Suprapubic skin (tissue), 4 donors: ENCODE data around the gene HNRNPA0. TPM values are rescaled to one million over a fixed set of nuclear protein-coding genes. Genes with fewer than 3 reads are reported as not detected.
"Not testable (repeated sequence)": the region's sequence is repeated elsewhere in the genome, so short reads cannot be mapped to it uniquely, and the experiment has no call there.

Source experiments
- DNase-seq, 2 donors: peaks; one replicate each; pipeline ENCODE4 v3.0.0-alpha.2; 2019; ENCODE audit warnings: low spot score in 2 of 2
- H3K27ac ChIP-seq: fragments of 200-600 bp; sonication (generic); one replicate; pipeline ENCODE4 v1.5.1; 2019
- H3K27me3 ChIP-seq: fragments of 200-600 bp; sonication (generic); one replicate; pipeline ENCODE4 v1.5.1; 2019
- H3K36me3 ChIP-seq: fragments of 200-600 bp; sonication (generic); one replicate; pipeline ENCODE4 v1.5.1; 2019
- H3K4me1 ChIP-seq: fragments of 200-600 bp; sonication (generic); one replicate; pipeline ENCODE4 v1.5.1; 2019
- H3K4me3 ChIP-seq: fragments of 200-600 bp; sonication (generic); one replicate; pipeline ENCODE4 v1.5.1; 2019; ENCODE audit warnings: mild to moderate bottlenecking
- H3K9me3 ChIP-seq: fragments of 200-600 bp; sonication (generic); one replicate; pipeline ENCODE4 v1.5.1; 2019
- CTCF ChIP-seq, 2 donors: fragments of 200-600 bp in 1 of 2; fragments of 450-650 bp in 1 of 2; sonication (generic) in 1 of 2; IDR thresholded peaks; one replicate each; pipeline ENCODE4 v1.5.1; 2016 to 2019; ENCODE audit warnings: antibody characterized with exemption in 2 of 2, mild to moderate bottlenecking in 1 of 2, moderate library complexity in 1 of 2
- EP300 ChIP-seq: sonication (generic); formaldehyde crosslinking; IDR thresholded peaks from one replicate; pipeline ENCODE4 v1.6.1; 2017; ENCODE audit warnings: antibody characterized with exemption
- POLR2A ChIP-seq, 2 donors: fragments of 450-650 bp; IDR thresholded peaks; one replicate each; pipeline ENCODE4 v1.6.1; 2017; ENCODE audit warnings: antibody characterized with exemption in 2 of 2, mild to moderate bottlenecking in 2 of 2, moderate library complexity in 2 of 2
- POLR2AphosphoS5 ChIP-seq, 3 donors: sonication (generic); formaldehyde crosslinking; IDR thresholded peaks; one replicate each; pipeline ENCODE4 v1.6.1; 2017; ENCODE audit warnings: antibody characterized with exemption in 3 of 3
- WGBS: methylation state at CpG from one replicate; pipeline ENCODE4 v1.1.5; 2018; 5-methylcytosine and 5-hydroxymethylcytosine counted together
- total RNA-seq, 4 donors: library from RNA; depleted of rRNA; stranded (reverse); fragments of >200 nt; gene quantifications; one replicate each; pipeline ENCODE4 v1.1.0, GENCODE V29; 2016

Gene HNRNPA0
- total RNA-seq, 4 donors from 2014 or later, result 7.6 to 9.8 (median 8.7) TPM

GRCh38 chr5:137782055-137782454 is 27.9 kb upstream of the HNRNPA0 start:
- Histone ChIP-seq H3K9me3 (no peaks in the 10 kb centered on the region), H3K36me3 (no peaks in the 10 kb centered on the region), H3K27me3 (no peaks in the 10 kb centered on the region), H3K27ac (no peak overlapping the region), H3K4me3 (no peak overlapping the region), H3K4me1 (no peaks in the 10 kb centered on the region)
- no peak for DNase-seq
- no peak for TF ChIP-seq EP300
- no peak for TF ChIP-seq POLR2AphosphoS5 (IDR thresholded peaks at IDR 0.05)
- no peak for TF ChIP-seq CTCF (IDR thresholded peaks at IDR 0.05)
- no peak for TF ChIP-seq POLR2A (IDR thresholded peaks at IDR 0.05)
- 96% methylated on average over 2 of the region's 2 CpGs for WGBS

- TF ChIP-seq EP300 (no peak), POLR2AphosphoS5 (IDR thresholded peaks at IDR 0.05) (no peak), CTCF (IDR thresholded peaks at IDR 0.05) (peak in 1 of 2 donors; percentile 66), POLR2A (IDR thresholded peaks at IDR 0.05) (no peak)
- H3K27ac ChIP-seq, result no peak overlapping the region
- H3K27me3 ChIP-seq, result no peaks in the 10 kb centered on the region
- no peak overlapping the region for H3K4me3 ChIP-seq
- H3K9me3 ChIP-seq, result no peaks in the 10 kb centered on the region
- no peak for DNase-seq
- no peaks in the 10 kb centered on the region for H3K36me3 ChIP-seq
- H3K4me1 ChIP-seq, result no peaks in the 10 kb centered on the region
- 46% methylated on average over 2 of the region's 2 CpGs for WGBS
Measured at GRCh38 chr5:137778772-137779564, 24.8 kb upstream of the HNRNPA0 start.

- H3K4me1 ChIP-seq, H3K36me3 ChIP-seq, H3K27ac ChIP-seq, DNase-seq, H3K4me3 ChIP-seq, H3K9me3 ChIP-seq, H3K27me3 ChIP-seq: not testable (repeated sequence)
- 91% methylated on average over 5 of the region's 5 CpGs for WGBS
Measured at GRCh38 chr5:137767937-137768336, 13.8 kb upstream of the HNRNPA0 start.

- Histone ChIP-seq H3K36me3 (no peaks in the 10 kb centered on the region), H3K27ac (no peak overlapping the region), H3K4me1 (no peaks in the 10 kb centered on the region), H3K27me3 (no peaks in the 10 kb centered on the region), H3K4me3 (no peak overlapping the region), H3K9me3 (no peaks in the 10 kb centered on the region)
- TF ChIP-seq POLR2AphosphoS5 (IDR thresholded peaks at IDR 0.05) (no peak), POLR2A (IDR thresholded peaks at IDR 0.05) (no peak), EP300 (no peak), CTCF (IDR thresholded peaks at IDR 0.05) (no peak)
- DNase-seq, result no peak
- 82% methylated on average over 3 of the region's 3 CpGs for WGBS
Measured at GRCh38 chr5:137761566-137761965, 7.4 kb upstream of the HNRNPA0 start.

GRCh38 chr5:137760719-137761516 is 6.8 kb upstream of the HNRNPA0 start:
- Histone ChIP-seq H3K27ac (no peak overlapping the region), H3K4me1 (no peaks in the 10 kb centered on the region), H3K36me3 (no peaks in the 10 kb centered on the region), H3K4me3 (no peak overlapping the region), H3K27me3 (no peaks in the 10 kb centered on the region), H3K9me3 (no peaks in the 10 kb centered on the region)
- DNase-seq, result no peak
- TF ChIP-seq EP300 (no peak), POLR2AphosphoS5 (IDR thresholded peaks at IDR 0.05) (no peak), CTCF (IDR thresholded peaks at IDR 0.05) (no peak), POLR2A (IDR thresholded peaks at IDR 0.05) (no peak)
- WGBS, result 84% methylated on average over 7 of the region's 7 CpGs
